ENCODE data around the gene ROR1. TPM values are rescaled to one million over a fixed set of nuclear protein-coding genes. Genes with fewer than 3 reads are reported as not detected.

ROR1 gene
- total RNA-seq, 1 experiment from 2014 or later: 2.7 TPM

DNA sequence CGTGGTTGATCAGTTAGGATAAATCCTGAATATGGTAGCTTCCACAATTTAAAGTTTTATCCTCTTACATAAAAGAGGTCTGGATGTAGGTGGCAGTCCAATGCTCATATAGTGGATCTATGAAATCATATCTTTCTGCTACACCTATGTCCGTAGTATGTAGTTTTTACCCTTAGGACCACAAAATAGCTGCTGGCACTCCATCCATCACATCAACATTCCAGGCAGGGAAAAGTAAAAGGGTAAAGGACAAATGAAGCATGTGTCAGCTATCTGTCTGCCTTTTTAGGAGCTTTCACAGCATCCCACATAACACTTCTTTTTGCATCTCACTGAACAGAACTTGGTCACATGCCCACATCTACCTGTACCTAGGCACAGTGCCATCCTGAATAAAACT is 184.7 kb downstream of the ROR1 start:
- no peaks in the 10 kb centered on the region for H3K4me1 ChIP-seq (ENCODE audit: control insufficient read depth in 1 of 2, insufficient read depth in 2 of 2, low read length in 2 of 2)
- no peaks in the 10 kb centered on the region for H3K36me3 ChIP-seq (ENCODE audit: control insufficient read depth in 1 of 2, insufficient read depth in 2 of 2, low read length in 2 of 2)
- H4K20me1 ChIP-seq (ENCODE audit: insufficient read depth): no peaks in the 10 kb centered on the region
- no peak overlapping the region for H3K4me2 ChIP-seq (ENCODE audit: low read length)
- ChIA-PET CTCF (no interaction called here), POLR2A (no interaction called here), RAD21 (ENCODE audit: low non-redundant PET in 1 of 2, low total read pairs in 2 of 2, uncharacterized antibody in 2 of 2, unreplicated experiment in 2 of 2) (no interaction called here)
- no peaks in the 10 kb centered on the region for H3K9me2 ChIP-seq (ENCODE audit: insufficient read depth)
- BruUV-seq (replicated peaks): no TSS peak
- no peaks in the 10 kb centered on the region for H3K79me2 ChIP-seq (ENCODE audit: insufficient read depth, low read length)
- intact Hi-C loops (cut with micrococcal nuclease): no loop called here
- peaks cover 0 to 3% of the 10 kb centered on the region in 2 experiments; a peak in 2 of 4 replicates for H3K9me3 ChIP-seq (ENCODE audit: control insufficient read depth in 1 of 2, insufficient read depth in 1 of 2, low read depth in 1 of 2, low read length in 2 of 2)
- H3K27ac ChIP-seq (ENCODE audit: low read depth, low read length): no peak overlapping the region
- no peak overlapping the region for H3K4me3 ChIP-seq (replicated peaks in 1 of 2; ENCODE audit: low read depth in 1 of 2, low read length in 2 of 2)
- DNase-seq (ENCODE audit: low read depth, low spot score) (no peak), ATAC-seq (no peak)
- no peak overlapping the region for H2AFZ ChIP-seq (ENCODE audit: low read depth, low read length, poor library complexity, severe bottlenecking)
- no peak overlapping the region for H3K9ac ChIP-seq (ENCODE audit: low read length)
- no peaks in the 10 kb centered on the region for H3K27me3 ChIP-seq (ENCODE audit: insufficient read depth, low read length)
- TF ChIP-seq EGR1 (IDR thresholded peaks at IDR 0.05; ENCODE audit: low read depth) (no peak), SIN3A (IDR thresholded peaks at IDR 0.05; ENCODE audit: low read depth) (no peak), TCF7L2 (IDR thresholded peaks at IDR 0.05; ENCODE audit: borderline replicate concordance, extremely low read depth, insufficient read depth, insufficient read length) (no peak), ZBTB33 (IDR thresholded peaks at IDR 0.05; ENCODE audit: extremely low read depth, insufficient replicate concordance, low read length) (no peak), YY1 (IDR thresholded peaks at IDR 0.05; ENCODE audit: extremely low read depth, insufficient replicate concordance, low read depth, low read length) (no peak), ZFX (IDR thresholded peaks at IDR 0.05) (no peak), FOSL1 (IDR thresholded peaks at IDR 0.05; ENCODE audit: low read depth) (no peak), ZNF274 (IDR thresholded peaks at IDR 0.05; ENCODE audit: low read depth, low read length) (no peak), EZH2 (IDR thresholded peaks at IDR 0.05) (no peak)

- ChIA-PET POLR2A (no interaction called here), RAD21 (ENCODE audit: low non-redundant PET in 1 of 2, low total read pairs in 2 of 2, uncharacterized antibody in 2 of 2, unreplicated experiment in 2 of 2) (no interaction called here), CTCF (no interaction called here)
- H3K27ac ChIP-seq (ENCODE audit: low read depth, low read length): no peak overlapping the region
- no peaks in the 10 kb centered on the region for H3K9me3 ChIP-seq (ENCODE audit: control insufficient read depth in 1 of 2, insufficient read depth in 1 of 2, low read depth in 1 of 2, low read length in 2 of 2)
- H3K4me3 ChIP-seq (replicated peaks in 1 of 2; ENCODE audit: low read depth in 1 of 2, low read length in 2 of 2): no peak overlapping the region
- no peaks in the 10 kb centered on the region for H3K27me3 ChIP-seq (ENCODE audit: insufficient read depth, low read length)
- ATAC-seq: no peak
- H4K20me1 ChIP-seq (ENCODE audit: insufficient read depth): no peaks in the 10 kb centered on the region
- no peaks in the 10 kb centered on the region for H3K36me3 ChIP-seq (ENCODE audit: control insufficient read depth in 1 of 2, insufficient read depth in 2 of 2, low read length in 2 of 2)
- no TSS peak for BruUV-seq (replicated peaks)
- H3K9me2 ChIP-seq (ENCODE audit: insufficient read depth): no peaks in the 10 kb centered on the region
- H3K79me2 ChIP-seq (ENCODE audit: insufficient read depth, low read length): no peaks in the 10 kb centered on the region
- H3K4me1 ChIP-seq (ENCODE audit: control insufficient read depth in 1 of 2, insufficient read depth in 2 of 2, low read length in 2 of 2): no peaks in the 10 kb centered on the region
- intact Hi-C loops (cut with micrococcal nuclease): no loop called here
- no peak overlapping the region for H3K9ac ChIP-seq (ENCODE audit: low read length)
- H2AFZ ChIP-seq (ENCODE audit: low read depth, low read length, poor library complexity, severe bottlenecking): no peak overlapping the region
- H3K4me2 ChIP-seq (ENCODE audit: low read length): no peak overlapping the region
- DNase-seq (ENCODE audit: low read depth, low spot score): no peak
- TF ChIP-seq CTCF (IDR thresholded peaks at IDR 0.05 in 2 of 3, conservative IDR thresholded peaks at IDR 0.05 in 1 of 3; ENCODE audit: borderline replicate concordance in 1 of 3, insufficient read depth in 1 of 3, low read depth in 2 of 3, low read length in 2 of 3) (no peak), TCF7L2 (IDR thresholded peaks at IDR 0.05; ENCODE audit: borderline replicate concordance, extremely low read depth, insufficient read depth, insufficient read length) (no peak), CEBPB (IDR thresholded peaks at IDR 0.05; ENCODE audit: low read depth) (no peak), EGR1 (IDR thresholded peaks at IDR 0.05; ENCODE audit: low read depth) (no peak)
These were observed 186.5 kb downstream of the ROR1 start for GRCh38 chr1:63960326-63960725.

Data from HCT116 (cell line).